C4-2B (cell line): Measurements from ENCODE around the gene AUTS2.

Source experiments
- CTCF ChIP-seq: fragments of 450-650 bp; conservative IDR thresholded peaks from 2 replicates; pipeline ENCODE4 v1.5.1; 2017; ENCODE audit warnings: mild to moderate bottlenecking
- ZFX ChIP-seq: fragments of 450-650 bp; IDR thresholded peaks from 2 replicates; pipeline ENCODE4 v1.6.1; 2017

DNA sequence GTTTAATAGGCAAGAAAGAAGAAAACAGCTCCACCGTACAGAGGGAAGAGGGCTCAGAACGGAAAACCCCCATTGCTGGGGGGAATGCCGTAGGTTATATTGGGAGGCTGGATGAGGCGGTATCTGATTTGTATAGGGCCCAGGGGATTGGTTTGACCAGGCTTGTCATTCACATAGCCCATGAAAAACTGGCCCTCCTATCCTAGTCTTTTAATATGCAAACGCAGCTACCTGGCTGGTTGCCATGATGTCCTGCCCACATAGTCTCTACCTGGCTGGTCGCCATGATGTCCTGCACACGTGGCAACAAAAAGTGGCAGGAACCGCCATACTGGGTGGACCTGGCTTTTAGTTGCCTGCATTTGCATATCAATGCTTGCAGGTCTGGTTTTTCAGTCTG, 84.7 kb downstream of the AUTS2 start:
- TF ChIP-seq CTCF (no peak), ZFX (no peak)
